Gastrocnemius medialis (tissue), 4 donors: Measurements from ENCODE around the gene NAA10. TPM values are rescaled to one million over a fixed set of nuclear protein-coding genes. Genes with fewer than 3 reads are reported as not detected.

ENCODE experiments used
- ATAC-seq, 2 donors: fragments of 150-250 bp; one replicate each; pipeline ENCODE4 v1.9.1; 2016
- DNase-seq, 2 donors: peaks; one replicate each; pipeline ENCODE4 v3.0.0-alpha.2; 2019
- H3K27ac ChIP-seq, 4 donors: fragments of 200-600 bp; sonication (generic); 1 replicate in 1 of 4; 2 replicates in 3 of 4; pipeline ENCODE4 v1.5.1; 2016 to 2018; ENCODE audit warnings: mild to moderate bottlenecking in 2 of 4, moderate library complexity in 1 of 4
- H3K27me3 ChIP-seq, 3 donors: fragments of 200-600 bp; sonication (generic) in 2 of 3; 1 replicate in 1 of 3; 2 replicates in 2 of 3; pipeline versions ENCODE4 v1.5.1 to v1.6.0; 2016 to 2019; ENCODE audit warnings: mild to moderate bottlenecking in 1 of 3, moderate library complexity in 1 of 3
- H3K36me3 ChIP-seq, 2 donors: fragments of 200-600 bp; sonication (generic) in 1 of 2; one replicate each; pipeline ENCODE4 v1.5.1; 2017 to 2018
- H3K4me1 ChIP-seq, 2 donors: fragments of 200-600 bp; sonication (generic) in 1 of 2; one replicate each; pipeline ENCODE4 v1.5.1; 2016 to 2017; ENCODE audit warnings: mild to moderate bottlenecking in 2 of 2
- H3K4me3 ChIP-seq, 4 donors: fragments of 200-600 bp; sonication (generic) in 3 of 4; 1 replicate in 1 of 4; 2 replicates in 3 of 4; pipeline ENCODE4 v1.5.1; 2016 to 2019; ENCODE audit warnings: mild to moderate bottlenecking in 2 of 4
- H3K9me3 ChIP-seq, 3 donors: fragments of 200-600 bp; sonication (generic) in 2 of 3; 1 replicate in 1 of 3; 2 replicates in 2 of 3; pipeline ENCODE4 v1.5.1; 2016 to 2019
- POLR2A ChIP-seq, 2 donors: fragments of 450-650 bp; IDR thresholded peaks; one replicate each; pipeline ENCODE4 v1.6.1; 2017; ENCODE audit warnings: antibody characterized with exemption in 2 of 2, mild to moderate bottlenecking in 2 of 2, moderate library complexity in 2 of 2
- in situ Hi-C, 4 donors: fragments of 200-750 bp; cut with MboI; loops; one replicate each; pipeline versions ENCODE4 v1.15.0 to v1.8.0; 2017; ENCODE audit warnings: low sequenced_read_pairs in 4 of 4
- intact Hi-C: fragments of 100-400 bp; cut with DNase I; formaldehyde crosslinking; loops from one replicate; pipeline ENCODE4 v1.15.1; 2023; ENCODE audit warnings: low total_unique reads
- total RNA-seq, 4 donors: library from RNA; depleted of rRNA; stranded (reverse); fragments of >200 nt; gene quantifications; one replicate each; pipeline versions ENCODE4 v1.1.0 to v1.2.3, GENCODE V29; 2016
- TF ChIP-seq, protein P1 (sequence below), 5 experiments: fragments of 450-650 bp in 3 of 5; fragments of 200-600 bp in 2 of 5; sonication (generic) in 2 of 5; IDR thresholded peaks in 4 of 5; conservative IDR thresholded peaks in 1 of 5; 1 replicate in 4 of 5; 2 replicates in 1 of 5; pipeline ENCODE4 v1.5.1; 2016 to 2019; ENCODE audit warnings: antibody characterized with exemption in 5 of 5, mild to moderate bottlenecking in 3 of 5, moderate library complexity in 3 of 5

Gene NAA10
- total RNA-seq, 4 donors from 2014 or later: 76.3 to 175 (median 111) TPM

DNA sequence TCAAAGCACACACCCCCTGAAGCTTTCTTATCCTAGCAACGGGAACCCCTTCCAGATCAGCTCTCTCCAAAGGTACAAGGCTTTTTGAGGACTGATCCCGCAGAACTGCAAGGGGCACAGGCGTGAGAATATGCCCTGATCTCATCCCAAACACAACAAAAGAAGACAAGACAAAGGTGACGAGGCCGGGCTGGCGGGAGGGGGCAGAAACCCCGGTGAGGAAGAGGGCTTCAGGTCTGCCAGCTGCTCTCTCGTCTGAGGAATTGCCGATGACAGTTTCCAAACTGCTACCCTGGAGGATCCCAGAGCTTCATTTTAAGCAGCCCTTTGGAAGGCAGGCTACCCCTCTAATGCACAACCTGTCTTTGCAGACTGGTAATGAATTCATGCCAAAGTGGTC is 33.4 kb upstream of the NAA10 start:
- ATAC-seq (no peak), DNase-seq (no peak)
- intact Hi-C loops (loop anchor here (5.0 kb wide), 1 partner anchor 176 kb away; the partner anchor contains the start of genes IDH3G and SSR4), in situ Hi-C loops (loop anchor here in 3 of 4 donors (25.0 kb wide), 4 partner anchors 94 to 1006 kb away; partner anchors contain the start of genes IDH3G (in 2 of the 3), SRPK3 (in 2 of the 3), SSR4 (in 2 of the 3) and G6PD (in 1 of the 3))
- no peaks in the 10 kb centered on the region for H3K27me3 ChIP-seq
- H3K27ac ChIP-seq: peak overlapping the region; percentile 95 to 100 (median 98)
- no peaks in the 10 kb centered on the region for H3K9me3 ChIP-seq
- H3K4me3 ChIP-seq: peak overlapping the region in 3 of 4 donors; percentile 22 to 87 (median 28)
- H3K36me3 ChIP-seq: no peaks in the 10 kb centered on the region
- TF ChIP-seq, protein P1, sequence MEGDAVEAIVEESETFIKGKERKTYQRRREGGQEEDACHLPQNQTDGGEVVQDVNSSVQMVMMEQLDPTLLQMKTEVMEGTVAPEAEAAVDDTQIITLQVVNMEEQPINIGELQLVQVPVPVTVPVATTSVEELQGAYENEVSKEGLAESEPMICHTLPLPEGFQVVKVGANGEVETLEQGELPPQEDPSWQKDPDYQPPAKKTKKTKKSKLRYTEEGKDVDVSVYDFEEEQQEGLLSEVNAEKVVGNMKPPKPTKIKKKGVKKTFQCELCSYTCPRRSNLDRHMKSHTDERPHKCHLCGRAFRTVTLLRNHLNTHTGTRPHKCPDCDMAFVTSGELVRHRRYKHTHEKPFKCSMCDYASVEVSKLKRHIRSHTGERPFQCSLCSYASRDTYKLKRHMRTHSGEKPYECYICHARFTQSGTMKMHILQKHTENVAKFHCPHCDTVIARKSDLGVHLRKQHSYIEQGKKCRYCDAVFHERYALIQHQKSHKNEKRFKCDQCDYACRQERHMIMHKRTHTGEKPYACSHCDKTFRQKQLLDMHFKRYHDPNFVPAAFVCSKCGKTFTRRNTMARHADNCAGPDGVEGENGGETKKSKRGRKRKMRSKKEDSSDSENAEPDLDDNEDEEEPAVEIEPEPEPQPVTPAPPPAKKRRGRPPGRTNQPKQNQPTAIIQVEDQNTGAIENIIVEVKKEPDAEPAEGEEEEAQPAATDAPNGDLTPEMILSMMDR (IDR thresholded peaks at IDR 0.05 in 4 of 5, conservative IDR thresholded peaks at IDR 0.05 in 1 of 5): no peak
- no peak for TF ChIP-seq POLR2A (IDR thresholded peaks at IDR 0.05)
- peaks cover 36 to 43% of the 10 kb centered on the region in 2 donors for H3K4me1 ChIP-seq

DNA sequence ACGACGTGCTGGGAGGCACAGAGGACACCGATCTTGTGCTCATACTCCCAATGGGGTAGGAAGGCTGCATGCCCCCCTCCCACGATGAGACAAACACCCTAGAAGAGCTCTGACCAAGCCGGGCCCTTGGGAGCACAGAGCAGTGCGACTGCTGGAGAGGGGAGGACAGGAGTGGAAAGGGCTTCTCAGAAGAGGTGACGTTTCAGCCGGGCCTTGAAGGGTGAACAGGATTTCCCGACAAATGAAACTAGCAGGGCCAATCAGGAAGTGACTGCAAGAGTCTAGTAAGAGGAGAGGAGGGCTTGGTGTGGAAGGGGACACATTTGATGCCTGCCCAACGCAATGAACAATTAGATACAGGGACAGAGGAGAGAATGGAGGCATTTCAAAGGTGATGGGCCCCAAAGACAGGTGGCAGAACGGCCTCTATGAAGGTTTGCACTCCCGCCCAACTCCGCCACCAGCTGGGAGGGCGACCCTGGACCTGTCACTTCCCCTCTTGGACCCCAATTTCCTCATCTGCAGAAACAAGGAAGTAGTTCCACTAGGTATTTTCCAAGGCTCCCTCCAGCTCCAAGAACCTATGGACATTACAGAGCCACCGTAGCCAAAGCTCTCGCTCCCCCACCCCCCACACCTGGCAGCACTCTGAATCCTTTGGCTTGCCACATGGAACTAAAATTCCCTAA is 32.8 kb upstream of the NAA10 start:
- peaks cover 36 to 42% of the 10 kb centered on the region in 2 donors for H3K4me1 ChIP-seq
- in situ Hi-C loops: loop anchor here in 3 of 4 donors (25.0 kb wide), 4 partner anchors 95 to 1005 kb away; partner anchors contain the start of genes IDH3G (in 2 of the 3), SRPK3 (in 2 of the 3), SSR4 (in 2 of the 3) and G6PD (in 1 of the 3)

DNA sequence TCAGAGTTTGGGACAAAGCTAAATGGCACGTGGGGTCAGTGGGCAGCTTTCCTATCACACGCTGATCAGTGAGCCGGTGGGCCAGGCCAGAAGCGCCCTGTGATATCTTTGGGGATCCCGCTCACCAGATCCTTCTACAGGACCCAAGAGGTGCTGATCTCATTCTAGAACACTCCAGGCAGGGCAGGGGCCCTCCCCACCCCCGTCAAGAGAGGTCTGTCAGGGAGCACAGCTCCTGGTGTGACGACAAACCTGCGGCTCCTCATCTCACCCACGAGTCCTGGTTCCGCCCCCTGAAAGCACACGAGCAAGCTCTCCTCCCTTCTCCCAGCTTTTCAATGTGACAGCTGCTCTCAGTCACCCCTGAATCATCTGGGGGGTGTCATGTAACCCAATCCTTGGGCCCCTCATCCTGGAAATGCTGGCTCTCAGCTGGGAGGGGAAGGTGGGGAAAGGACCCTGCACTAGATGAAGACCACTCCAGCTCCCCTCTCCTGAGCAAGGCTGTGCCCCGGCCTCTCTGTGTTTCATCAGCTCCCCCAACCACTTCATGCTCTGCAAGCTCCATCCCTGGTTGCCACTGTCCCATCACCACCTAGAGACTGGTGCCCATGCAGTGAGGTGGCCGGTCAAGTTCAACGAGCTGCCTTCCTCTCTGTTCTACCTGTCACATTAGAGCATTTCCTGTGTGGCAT is 32.2 kb upstream of the NAA10 start:
- ATAC-seq: no peak
- Histone ChIP-seq H3K27me3 (no peaks in the 10 kb centered on the region), H3K4me3 (peak overlapping the region in 2 of 4 donors; percentile 1 to 28), H3K27ac (peak overlapping the region; percentile 95 to 100 (median 98)), H3K36me3 (peaks cover 0 to 9% of the 10 kb centered on the region in 2 donors), H3K9me3 (no peaks in the 10 kb centered on the region), H3K4me1 (peaks cover 36 to 42% of the 10 kb centered on the region in 2 donors)
- TF ChIP-seq, protein P1 (IDR thresholded peaks at IDR 0.05 in 4 of 5, conservative IDR thresholded peaks at IDR 0.05 in 1 of 5): no peak
- no peak for TF ChIP-seq POLR2A (IDR thresholded peaks at IDR 0.05)
- DNase-seq: no peak
- intact Hi-C loops (loop anchor here (5.0 kb wide), 1 partner anchor 175 kb away; the partner anchor contains the start of genes IDH3G and SSR4), in situ Hi-C loops (loop anchor here in 3 of 4 donors (25.0 kb wide), 4 partner anchors 95 to 1005 kb away; partner anchors contain the start of genes IDH3G (in 2 of the 3), SRPK3 (in 2 of the 3), SSR4 (in 2 of the 3) and G6PD (in 1 of the 3))

More for the DNA sequence above, 32.8 kb upstream of the NAA10 start:
- DNase-seq (no peak), ATAC-seq (no peak)
- Histone ChIP-seq H3K4me3 (peak overlapping the region in 2 of 4 donors; percentile 22 to 28), H3K36me3 (peaks cover 0 to 2% of the 10 kb centered on the region in 2 donors), H3K27ac (peak overlapping the region; percentile 95 to 100 (median 98)), H3K27me3 (no peaks in the 10 kb centered on the region), H3K9me3 (no peaks in the 10 kb centered on the region)
- intact Hi-C loops: loop anchor here (5.0 kb wide), 1 partner anchor 175 kb away; the partner anchor contains the start of genes IDH3G and SSR4
- TF ChIP-seq POLR2A (IDR thresholded peaks at IDR 0.05): no peak
- TF ChIP-seq, protein P1 (IDR thresholded peaks at IDR 0.05 in 4 of 5, conservative IDR thresholded peaks at IDR 0.05 in 1 of 5): no peak

DNA sequence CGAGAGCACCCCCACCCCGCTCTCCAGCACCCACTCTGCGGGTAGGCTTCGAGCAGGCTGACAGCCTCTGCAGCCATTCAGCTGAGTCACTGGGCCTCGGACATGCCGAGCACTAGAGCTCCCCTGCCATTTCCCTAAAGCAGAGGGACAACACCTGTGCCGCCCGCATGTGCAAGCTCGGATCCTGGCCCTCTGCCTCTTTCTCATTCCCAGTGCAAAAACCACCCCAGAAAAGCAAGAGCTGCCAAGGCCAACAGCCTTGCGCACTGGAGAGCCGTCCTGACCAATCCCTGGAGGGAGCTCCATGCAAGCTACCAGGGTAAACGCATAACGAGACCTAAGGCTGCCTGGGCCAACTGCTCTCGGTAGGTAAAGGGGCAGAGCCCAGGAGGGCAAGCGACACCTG is 31.4 kb upstream of the NAA10 start:
- Histone ChIP-seq H3K27me3 (no peaks in the 10 kb centered on the region), H3K36me3 (peaks cover 0 to 16% of the 10 kb centered on the region in 2 donors), H3K27ac (peak overlapping the region; percentile 95 to 100 (median 98)), H3K9me3 (no peaks in the 10 kb centered on the region), H3K4me1 (peaks cover 36 to 42% of the 10 kb centered on the region in 2 donors), H3K4me3 (peak overlapping the region in 1 of 4 donors; percentile 1)
- ATAC-seq: peak; percentile 30 to 42
- TF ChIP-seq, protein P1 (IDR thresholded peaks at IDR 0.05 in 4 of 5, conservative IDR thresholded peaks at IDR 0.05 in 1 of 5): no peak
- TF ChIP-seq POLR2A (IDR thresholded peaks at IDR 0.05): peak in 1 of 2 donors; percentile 6
- in situ Hi-C loops (loop anchor here in 3 of 4 donors (25.0 kb wide), 4 partner anchors 96 to 1004 kb away; partner anchors contain the start of genes IDH3G (in 2 of the 3), SRPK3 (in 2 of the 3), SSR4 (in 2 of the 3) and G6PD (in 1 of the 3)), intact Hi-C loops (loop anchor here (5.0 kb wide), 1 partner anchor 174 kb away; the partner anchor contains the start of genes IDH3G and SSR4)
- peak; percentile 43 to 81 for DNase-seq
